NCI-H2196 (cell line): ENCODE measurements around the gene KRT76.

Experiments used
- DNase-seq: peaks from one replicate; lab custom pipeline; 2025; ENCODE audit not compliant: unreplicated experiment; lab: John Stamatoyannopoulos, UW

KRT76 gene

DNA sequence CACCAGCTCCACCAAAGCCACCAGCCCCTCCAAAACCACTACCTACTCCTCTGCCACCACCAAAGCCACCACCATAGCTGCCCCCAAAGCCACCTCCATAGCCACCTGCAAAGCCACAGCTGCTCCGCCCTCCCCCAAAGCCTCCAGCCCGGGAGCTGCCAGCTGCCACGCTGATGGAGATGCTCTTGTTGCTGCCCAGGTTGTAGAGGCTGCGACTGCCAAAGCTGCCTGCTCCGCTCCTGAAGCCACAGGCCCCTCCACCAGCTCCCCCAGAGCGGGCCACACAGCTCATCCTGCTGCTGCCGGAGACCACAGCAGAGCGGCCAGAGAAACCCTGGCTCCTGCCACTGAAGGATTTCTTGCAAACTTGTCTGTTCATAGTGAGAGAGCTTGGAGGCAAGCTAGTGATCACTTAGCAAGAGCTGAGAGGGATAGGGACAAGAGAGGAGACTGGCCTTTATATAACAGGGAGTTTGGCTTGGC lies at the start of gene KRT76:
TSS of gene KRT76 (minus strand) at position 433 of the 483 bp plus-strand sequence. CDS start at position 379, 54 bp downstream.
- no peak for DNase-seq

DNA sequence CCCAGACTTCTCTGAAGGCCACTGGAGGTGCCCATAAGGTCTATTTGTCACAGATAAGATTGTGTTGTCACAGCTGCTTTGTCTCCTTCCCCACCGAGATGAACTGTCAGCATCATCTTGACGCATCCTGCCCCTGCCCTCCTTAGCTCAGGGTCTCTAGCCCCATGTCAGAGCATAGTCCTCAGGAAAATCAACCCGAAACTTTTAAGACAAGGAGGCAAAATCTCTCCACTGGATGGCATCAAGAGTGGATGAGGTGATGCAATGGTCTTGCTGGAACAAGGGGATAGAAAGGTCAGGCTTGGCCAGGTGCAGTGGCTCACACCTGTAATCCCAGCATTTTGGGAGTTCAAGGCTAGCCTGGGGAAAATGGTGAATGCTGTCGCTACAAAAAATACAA lies 48.8 kb upstream of the KRT76 start:
- no peak for DNase-seq

DNA sequence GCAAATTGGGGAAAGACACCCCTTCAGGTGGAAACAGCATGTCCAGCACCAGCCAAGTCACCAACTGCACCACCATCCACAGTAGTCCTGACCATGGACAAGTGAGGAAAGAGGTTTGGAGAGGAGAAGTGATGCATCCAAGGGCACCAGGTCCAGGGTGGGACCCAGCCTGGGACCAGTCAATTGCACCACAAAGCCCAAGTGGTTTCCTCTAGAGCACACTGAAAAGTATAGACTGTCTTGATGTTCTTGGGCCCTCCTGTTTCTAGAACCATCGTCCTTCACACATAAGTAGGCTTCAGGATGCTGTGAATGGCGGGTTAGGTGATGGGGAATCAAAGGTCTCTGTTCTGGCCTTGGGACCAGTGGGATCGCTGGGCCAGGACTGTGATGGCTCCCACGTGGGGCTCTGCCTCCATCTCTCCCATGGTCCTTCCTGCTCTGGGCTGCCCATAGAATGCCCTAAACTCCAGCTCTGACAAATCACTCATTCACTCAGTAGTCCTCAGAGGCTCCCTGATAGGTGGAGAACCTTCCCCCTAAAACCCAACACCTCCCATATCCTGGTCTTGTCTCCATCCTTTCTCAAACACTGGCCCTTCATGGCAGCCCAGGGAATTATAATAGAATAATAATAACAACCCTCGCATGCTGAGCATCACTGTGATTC lies 47.7 kb upstream of the KRT76 start:
- no peak for DNase-seq

DNA sequence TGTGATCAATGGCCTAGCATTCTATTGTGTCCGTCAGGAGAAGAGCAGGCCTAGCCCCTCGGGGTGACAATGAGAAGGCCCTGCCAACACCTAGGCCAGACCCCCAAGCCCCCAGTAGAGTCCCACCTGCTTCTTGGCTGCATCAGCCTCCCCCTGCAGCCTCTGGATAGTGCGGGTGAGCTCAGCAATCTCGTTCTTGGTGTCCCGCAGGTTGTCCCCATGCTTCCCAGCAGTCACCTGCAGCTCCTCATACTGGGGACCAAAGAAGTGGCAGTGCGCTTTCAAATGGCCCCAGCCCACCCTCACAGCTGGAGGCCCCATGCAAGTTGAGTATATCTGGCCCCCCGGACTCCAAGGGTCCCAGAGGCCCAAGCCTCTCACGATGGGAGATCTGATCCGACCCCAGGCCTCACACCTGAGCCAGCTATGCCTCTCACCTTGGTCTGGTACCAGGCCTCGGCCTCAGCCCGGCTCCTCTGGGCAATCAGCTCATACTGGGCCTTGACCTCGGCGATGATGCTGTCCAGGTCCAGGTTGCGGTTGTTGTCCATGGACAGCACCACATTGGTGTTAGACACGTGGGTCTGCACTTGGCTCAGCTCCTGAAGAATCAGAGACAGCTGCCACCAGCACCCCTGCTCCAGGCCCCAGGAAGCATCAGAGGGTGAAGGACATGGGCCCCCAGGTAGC lies 46.8 kb upstream of the KRT76 start:
- no peak for DNase-seq

DNA sequence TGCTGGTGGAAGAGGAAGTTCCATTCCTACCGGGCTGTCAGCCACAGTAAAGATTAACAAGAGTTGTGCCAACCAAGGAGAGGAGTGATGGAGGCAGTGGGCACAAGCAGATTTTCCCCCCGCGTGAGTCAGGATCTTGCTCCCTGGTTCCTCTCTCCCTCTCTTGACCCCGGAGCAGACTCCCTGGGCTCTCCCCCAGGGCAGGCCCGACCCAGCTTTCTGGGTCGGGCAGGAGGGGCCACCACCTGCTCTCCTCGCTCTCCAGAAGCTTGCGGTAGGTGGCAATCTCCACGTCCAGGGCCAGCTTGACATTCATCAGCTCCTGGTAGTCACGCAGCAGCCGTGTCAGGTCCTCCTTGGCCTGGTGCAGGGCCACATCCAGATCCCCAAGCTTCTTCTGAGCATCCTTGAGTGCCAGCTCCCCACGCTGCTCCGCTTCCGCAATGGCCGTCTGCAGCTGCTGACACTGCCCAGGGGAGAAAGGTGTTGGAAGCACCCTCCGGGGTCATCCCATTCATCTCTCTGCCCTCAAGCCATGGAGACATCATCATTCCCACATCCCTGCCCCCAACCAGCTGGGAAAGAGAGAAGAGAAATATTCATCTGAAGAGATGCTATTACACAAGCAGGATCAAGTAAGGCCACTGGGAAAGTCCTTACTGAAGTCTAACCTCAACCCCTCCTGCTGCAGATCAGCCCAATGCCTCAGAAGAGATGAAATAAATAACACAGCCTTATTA lies 45.8 kb upstream of the KRT76 start:
- no peak for DNase-seq

DNA sequence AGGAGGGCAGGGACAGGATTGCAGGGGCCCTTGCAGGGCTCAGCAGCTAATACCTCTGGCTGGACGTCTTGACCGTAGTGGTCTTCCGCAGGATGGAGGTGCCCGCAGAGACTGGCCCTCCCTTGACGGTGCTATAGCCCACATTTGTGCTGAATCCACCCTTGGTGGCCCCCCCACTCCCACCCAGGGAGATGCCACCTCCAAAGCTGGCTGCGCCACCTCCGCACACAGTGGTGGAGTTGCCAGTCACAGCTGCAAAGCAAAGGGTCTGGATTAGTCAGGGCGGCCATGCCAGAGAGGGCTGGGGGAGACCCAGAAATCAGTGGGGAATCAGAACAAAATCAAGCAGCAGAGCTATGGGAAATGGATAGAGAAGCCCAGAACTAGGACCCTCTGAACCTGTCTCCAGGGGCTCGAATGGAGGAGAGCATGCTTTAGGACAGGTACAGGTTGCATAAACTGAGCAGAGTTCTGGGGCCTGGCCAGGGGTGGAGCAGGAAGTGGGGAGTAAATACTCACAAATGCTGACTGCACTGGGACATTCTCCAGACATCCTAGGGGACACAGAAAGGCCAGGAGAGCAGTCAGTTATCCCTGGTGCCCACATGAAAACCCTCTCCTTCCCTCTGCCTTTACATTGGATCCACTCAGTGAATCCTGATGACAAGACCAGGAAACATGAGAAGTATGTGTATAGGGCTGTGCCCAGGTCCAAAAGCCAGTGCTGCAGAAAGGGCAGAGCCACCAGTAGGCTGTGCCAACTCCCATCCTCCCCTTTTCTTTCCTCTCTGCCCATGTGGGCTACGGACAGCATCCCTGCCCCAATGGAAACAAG lies 44.9 kb upstream of the KRT76 start:
- DNase-seq, result no peak

DNA sequence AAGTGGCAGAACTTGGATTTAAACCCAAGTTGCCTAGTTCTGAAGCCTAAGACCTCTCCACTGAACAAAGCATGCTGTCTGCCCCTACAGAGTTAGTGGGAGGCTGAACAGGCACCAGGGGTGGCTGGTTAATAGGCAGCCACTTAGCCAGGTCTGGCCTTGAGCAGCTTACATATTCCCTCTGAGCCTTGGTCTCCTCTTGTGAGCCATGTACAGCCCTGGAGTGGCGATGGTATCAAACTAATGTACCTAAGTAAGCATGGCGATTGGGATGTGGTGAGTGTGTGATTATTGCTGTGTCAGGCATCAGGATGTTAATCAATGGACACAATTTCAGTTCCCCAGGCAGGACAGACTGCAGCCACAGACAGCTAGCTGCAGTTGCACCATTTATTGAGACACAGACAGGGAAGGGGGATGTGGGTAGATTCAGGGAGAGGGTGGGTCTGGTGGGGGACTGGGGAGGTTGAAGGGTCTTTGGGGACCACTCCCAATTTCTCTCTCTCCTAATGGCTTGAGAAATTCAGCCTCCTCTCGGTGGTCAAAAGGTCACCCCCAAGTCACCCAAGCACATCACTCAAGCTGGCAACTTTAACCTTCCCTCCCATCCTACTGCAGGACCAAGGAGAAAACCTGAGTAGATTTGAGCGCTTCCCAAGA lies 44.1 kb upstream of the KRT76 start:
- no peak for DNase-seq

DNA sequence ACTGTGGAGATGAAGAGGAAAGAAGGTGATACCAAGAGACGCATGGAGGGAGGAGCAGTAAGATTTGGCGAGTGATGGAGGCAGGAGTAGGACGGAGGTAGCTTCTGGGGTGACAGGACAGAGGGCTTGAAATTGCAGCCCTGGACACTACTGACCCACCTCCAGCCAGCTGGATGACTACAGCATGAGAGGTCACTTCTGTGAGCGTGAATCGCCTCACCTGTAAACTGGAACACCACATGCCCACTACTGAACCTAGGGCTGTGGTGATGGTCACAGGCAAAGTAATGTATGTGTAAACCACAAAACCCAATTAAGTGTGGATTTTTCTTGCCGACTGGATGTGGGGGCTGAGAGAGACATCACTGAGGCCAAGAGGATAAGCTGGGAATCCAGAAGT lies 43.4 kb upstream of the KRT76 start:
- DNase-seq, result no peak

DNA sequence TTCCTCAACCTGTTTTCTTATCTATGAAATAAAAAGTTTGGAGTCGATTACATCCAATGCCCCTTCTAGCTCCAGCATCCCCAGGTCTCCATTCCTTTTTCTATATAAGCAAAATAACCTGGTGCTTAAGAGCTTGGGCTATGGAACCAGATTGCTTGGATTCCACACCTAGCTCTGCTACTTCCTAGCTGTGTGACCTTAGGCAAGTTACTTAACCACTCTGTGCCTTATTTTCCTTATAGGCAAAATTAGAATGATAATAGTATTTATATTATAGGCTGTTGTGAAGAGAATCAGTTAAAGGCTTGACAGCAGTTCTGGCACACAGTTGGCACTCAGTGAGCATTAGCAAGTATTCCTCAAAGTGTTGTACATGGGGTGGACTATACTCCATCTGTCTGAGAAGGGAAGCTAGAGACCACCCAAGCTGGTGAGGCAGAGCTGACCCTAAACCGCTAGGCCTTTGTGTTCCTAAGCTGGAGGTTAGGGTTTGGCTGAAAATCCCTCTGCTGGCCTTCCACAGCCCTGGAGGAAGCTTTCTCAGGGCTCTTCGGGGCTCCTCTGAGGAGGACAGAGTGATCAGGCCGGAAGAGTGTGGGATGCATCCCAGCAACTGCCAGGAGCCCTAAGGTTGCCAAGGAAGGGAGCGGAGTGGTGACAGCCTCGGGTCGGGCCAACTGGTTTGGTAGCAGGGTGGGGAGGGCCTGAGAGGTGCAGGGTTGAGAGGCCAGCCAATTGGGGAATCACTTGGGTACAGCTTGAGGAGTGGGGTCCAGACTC lies 42.8 kb upstream of the KRT76 start:
- no peak for DNase-seq

DNA sequence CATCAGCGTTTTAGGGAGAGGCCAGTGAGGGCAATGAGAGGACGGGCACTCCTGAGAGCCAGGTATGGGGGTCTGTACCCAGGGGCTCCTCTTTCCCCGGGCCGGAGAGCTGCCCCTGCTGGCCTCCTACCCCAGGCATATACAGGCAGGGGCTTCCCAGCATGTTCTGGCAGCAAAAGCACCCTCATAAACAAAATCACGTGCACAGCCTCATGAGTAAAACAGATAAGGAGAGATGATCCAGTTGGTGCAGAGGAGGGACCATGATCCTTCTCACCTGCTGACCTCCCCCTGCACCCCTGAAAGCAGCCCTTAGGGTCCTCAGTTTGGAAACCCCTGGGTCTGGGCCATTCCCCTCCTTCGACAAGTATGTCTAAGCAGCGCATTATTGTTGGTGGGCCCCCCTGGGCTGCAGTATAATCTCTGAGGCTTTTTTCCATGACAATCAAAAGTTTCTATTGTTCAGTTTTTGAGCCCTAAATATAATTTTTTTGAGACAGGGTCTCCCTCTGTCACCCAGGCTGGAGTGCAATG lies 41.8 kb upstream of the KRT76 start:
- DNase-seq, result no peak

DNA sequence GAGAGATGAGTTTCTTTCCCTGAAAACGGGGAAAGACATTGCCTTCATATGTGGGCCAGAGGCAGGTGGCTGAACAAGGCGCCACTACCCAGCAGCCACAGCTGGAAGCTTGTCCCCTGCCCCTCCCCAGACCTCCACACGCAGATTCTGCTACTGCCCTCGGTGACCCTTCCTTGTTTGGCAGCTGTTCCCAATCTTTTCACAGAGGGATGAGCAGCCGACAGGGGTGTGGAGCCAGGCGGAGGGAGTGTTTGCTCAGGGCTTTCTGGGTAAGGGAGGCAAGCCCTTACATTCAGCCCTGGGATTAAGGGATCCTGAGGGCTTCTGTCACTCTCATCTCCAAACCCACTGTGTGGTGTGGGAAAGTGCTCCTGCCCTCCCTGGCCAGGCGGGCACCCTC lies 41.2 kb upstream of the KRT76 start:
- DNase-seq, result no peak

DNA sequence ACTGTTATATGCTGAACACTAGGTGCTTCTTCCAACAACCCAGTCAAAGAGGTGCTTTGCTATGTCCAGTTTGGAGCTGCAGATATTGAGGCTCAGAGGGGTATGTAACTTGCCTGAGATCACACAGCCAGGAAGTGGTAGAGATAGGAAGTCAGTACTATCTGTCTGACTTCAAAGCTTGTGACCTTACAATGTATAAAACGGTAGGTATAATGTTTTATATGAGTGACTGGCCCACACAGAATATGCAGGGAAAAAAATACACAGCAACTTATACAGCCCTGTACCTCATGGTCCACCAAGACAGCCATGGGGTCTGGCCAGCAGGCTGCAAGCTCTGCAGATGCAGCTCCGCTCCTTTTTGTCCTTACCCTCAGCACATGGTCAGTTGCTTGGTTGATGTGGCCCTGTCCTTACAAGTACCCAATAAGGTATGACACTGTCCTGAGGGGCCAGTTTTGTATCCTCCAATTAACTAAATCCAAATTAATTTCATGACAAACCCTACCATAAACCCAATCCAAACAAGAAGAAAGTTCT lies 40.6 kb upstream of the KRT76 start:
- DNase-seq, result no peak

DNA sequence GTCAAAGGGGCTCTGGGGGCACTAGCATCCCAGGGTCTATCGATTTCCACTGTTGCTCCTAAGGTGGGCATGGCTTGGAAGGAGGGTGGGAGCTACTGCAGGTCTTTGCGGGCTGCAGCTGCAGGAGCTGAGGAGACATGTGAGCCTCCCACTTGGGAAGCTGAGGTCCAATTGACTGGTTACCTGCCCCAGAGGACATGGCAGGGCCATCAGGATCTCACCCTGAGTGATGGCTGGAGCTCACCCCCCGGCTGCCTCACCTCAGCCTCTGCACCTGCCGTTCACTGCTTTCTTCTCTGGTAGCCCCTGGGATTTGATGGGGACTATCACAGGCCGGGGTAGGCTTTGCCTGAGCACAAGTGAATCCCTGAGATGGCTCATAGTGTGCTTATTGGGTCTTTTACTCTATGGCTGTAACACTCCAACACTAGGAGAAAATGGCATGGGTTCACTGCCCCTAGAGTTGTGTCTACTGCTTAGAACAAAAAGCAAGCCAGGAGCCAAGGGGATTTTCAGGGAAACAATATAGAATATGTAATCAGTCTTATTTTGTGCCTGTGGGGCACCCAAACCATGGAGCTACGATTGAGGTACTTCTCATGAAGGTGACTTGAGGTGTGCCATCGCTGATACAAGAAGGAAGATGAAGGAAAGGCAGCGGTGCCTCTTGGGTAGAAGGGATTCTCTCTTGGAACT lies 40.0 kb upstream of the KRT76 start:
- DNase-seq, result no peak

DNA sequence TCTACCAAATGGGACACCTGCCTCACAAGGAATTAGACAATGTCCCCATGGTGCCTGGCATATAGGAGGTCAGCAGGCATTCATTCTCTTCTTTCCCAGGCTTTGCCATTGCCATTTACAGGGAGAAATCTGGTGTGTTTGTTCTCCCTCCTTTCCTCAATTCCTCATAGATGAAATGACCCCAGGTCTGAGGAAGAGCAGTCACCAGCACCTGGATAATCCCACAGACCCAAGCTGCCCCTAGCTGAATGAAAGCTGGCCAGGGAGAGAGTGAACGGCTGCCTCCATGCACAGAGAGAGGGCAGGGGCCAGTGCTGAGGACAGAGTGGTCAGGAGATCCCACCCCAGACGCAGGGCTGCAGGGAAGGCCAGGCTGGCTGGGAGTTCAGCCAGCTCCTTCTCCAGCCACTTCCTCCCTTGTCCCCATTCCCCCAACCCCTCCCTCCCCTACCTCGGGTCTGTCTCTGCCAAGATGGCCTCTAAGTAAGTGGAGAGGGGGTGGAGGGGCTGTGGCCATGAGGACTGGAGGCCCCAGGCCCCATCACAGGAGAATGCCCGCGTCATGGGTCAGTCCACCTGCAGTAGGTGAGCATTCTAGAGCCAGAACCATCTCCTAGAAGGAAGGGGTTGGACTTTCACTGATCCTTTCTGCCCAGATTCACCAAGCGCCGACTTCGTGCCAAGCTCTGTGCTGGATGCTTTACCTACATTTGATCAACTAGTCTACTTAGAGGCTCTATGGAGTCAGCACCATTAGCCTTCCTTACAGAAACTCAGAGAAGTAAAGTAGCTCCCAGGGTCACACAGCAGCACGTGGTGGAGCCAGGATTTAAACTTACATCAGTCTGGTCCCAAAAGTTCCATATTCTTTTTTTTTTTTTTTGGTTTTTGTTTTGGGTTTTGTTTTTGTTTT lies 38.8 kb upstream of the KRT76 start:
- no peak for DNase-seq

DNA sequence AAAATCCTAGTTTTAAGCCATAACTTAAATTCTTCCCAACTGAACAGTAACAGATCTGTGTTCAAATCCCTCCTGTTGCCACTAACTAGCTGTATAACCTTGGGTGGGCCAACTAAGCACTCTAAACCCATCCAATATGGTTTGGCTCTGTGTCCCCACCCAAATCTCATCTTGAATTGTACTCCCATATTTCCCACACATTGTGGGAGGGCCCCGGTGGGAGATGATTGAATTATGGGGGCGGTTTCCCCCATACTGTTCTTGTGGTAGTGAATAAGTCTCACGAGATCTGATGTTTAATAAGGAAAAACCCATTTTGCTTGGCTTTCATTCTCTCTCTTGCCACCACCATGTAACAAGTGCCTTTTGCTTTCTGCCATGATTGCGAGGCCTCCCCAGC lies 38.0 kb upstream of the KRT76 start:
- no peak for DNase-seq

DNA sequence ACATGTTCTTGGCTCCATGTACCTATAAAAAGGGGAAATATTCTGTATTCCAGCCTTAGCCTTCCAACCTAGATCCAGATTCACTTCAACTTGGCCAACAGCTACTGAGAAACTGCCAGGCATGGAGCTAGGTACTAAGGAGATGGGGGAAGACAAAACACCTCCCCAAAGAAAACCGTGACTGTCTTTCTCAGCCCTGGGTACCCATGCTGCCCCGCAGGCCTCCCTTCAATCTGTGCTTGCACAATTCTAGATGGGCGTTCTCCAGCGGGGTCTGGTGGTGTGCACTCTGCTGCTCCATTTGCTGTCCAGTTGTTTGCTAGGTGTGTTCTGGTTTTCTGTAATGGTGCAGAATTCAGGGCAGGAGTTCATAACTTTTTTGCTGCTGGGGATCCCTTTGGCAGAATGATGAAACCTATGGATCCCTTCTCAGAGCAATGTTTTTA lies 37.6 kb upstream of the KRT76 start:
- DNase-seq, result no peak

DNA sequence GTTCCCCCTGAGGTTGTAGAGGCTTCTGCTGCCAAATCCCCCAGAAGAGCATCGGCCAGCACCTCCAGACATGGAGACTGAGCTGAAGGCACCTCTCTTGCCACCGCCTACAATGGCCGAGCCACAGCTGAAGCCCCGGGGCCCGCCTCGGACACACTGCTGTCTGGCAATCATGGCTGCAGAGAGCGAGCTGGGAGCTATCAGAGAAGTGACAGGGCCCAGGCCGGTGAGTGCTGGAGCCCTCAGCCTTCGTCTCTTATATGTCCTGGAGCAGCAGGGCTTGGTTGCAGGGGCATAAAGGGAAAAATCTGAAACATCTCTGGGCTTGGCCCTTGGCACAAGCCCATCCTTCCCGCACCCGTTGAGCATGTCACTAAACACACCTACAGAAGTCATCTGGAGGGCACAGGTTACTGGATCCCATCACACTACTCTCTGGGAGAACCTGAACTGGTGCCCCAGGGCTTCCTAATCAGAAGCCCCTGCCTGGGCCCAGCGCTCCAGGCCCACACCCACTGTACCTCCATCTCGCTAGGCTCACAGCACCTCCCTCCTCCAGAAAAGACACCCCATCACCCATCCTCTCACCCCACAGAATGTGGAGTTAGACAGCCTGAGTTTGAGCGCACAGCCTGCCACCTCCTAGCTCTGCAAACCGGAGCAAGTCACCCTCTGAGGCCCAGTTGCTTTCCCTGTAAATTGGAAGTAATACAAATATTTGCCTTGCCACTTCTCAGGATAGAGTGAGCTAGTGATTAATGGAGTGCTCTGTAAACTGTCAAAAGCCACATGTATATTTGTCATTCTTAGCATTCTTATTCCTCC lies 37.0 kb upstream of the KRT76 start, which contains the start of gene KRT4:
TSS of gene KRT4 (minus strand) at position 232 of the 825 bp plus-strand sequence. CDS start at position 174, 58 bp downstream.
- peak; percentile 11 for DNase-seq
